Measurements from ENCODE around the gene CALHM6.
"Not testable (repeated sequence)": the region's sequence is repeated elsewhere in the genome, so short reads cannot be mapped to it uniquely, and the experiment has no call there.

CALHM6 gene

GRCh38 chr6:116482780-116483179 is 21.6 kb downstream of the CALHM6 start:
- DNase-seq (ENCODE audit: low spot score) = no peak

GRCh38 chr6:116483616-116484015 is 22.4 kb downstream of the CALHM6 start:
- no peak for DNase-seq (ENCODE audit: low spot score)

- DNase-seq (ENCODE audit: low spot score) = no peak
Measured at GRCh38 chr6:116485559-116486184, 24.5 kb downstream of the CALHM6 start.

- no peak for DNase-seq (ENCODE audit: low spot score)
Measured at GRCh38 chr6:116491610-116492330, 30.6 kb downstream of the CALHM6 start.

GRCh38 chr6:116492331-116493067 is 31.3 kb downstream of the CALHM6 start:
- DNase-seq (ENCODE audit: low spot score) = no peak

- not testable (repeated sequence) for DNase-seq (ENCODE audit: low spot score)
Measured at GRCh38 chr6:116495161-116495560, 34.0 kb downstream of the CALHM6 start.

- no peak for DNase-seq (ENCODE audit: low spot score)
Measured at GRCh38 chr6:116497113-116497676, 36.0 kb downstream of the CALHM6 start.

GRCh38 chr6:116500969-116501433 is 39.8 kb downstream of the CALHM6 start:
- no peak for DNase-seq (ENCODE audit: low spot score)

GRCh38 chr6:116507324-116507723 is 46.1 kb downstream of the CALHM6 start:
- DNase-seq (ENCODE audit: low spot score) = no peak

GRCh38 chr6:116508527-116508926 is 47.4 kb downstream of the CALHM6 start:
- no peak for DNase-seq (ENCODE audit: low spot score)

GRCh38 chr6:116511424-116512110 is 50.4 kb downstream of the CALHM6 start, which contains the start of gene CALHM5:
Gene CALHM5 (plus strand): TSS chr6:116511639. CDS start chr6:116511697, 58 bp downstream.
- DNase-seq (ENCODE audit: low spot score) = no peak

GRCh38 chr6:116512111-116512559 is 51.0 kb downstream of the CALHM6 start:
- DNase-seq (ENCODE audit: low spot score) = no peak

- no peak for DNase-seq (ENCODE audit: low spot score)
Measured at GRCh38 chr6:116512734-116513133, 51.6 kb downstream of the CALHM6 start.
